NOMO-1 (cell line): ENCODE data around the gene EPB41L4B.

ENCODE experiments used
- DNase-seq, 2 experiments: peaks; one replicate each; lab custom pipeline; 2025; ENCODE audit not compliant: unreplicated experiment in 2 of 2; lab: John Stamatoyannopoulos, UW

The EPB41L4B gene

DNA sequence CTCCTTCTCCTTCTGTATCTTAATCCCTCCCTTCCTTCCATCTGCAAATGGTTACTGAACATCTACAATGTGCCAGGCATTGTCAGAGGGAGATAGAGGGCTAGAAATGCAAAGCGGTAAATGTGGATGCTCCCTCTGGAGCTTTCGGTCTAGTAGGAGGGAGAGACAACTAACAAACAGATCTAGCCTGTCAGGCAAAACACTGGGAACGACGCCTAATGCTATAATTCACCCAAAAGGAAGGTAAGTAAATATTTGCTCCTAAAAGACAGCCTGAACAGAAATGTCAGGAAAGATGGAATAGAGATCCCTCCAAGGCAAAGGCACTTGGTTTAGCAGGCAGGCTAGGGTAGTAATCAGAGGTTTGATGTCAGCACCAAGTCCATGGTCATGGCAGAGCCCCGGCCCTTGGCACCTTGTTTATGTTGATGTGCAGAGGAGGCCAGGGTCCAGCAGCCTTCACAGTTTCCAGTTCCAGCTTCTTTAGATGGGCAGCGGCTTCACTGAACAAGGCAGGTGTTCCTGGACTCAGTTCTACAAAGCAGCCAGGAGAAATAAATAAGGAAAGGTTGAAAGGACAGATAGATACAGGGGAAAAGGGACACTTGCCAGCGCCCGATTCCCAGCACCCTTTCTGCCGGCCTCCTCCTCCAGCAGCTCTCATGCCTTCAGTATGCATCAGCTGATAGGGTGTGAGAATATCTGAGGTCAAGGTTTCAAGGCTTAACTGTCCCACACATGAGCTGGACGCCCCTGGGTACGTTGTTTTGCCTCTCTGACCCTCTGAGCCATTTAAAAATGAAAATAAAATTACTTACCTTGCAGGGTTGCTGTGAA is 107.4 kb downstream of the EPB41L4B start:
- no peak for DNase-seq

DNA sequence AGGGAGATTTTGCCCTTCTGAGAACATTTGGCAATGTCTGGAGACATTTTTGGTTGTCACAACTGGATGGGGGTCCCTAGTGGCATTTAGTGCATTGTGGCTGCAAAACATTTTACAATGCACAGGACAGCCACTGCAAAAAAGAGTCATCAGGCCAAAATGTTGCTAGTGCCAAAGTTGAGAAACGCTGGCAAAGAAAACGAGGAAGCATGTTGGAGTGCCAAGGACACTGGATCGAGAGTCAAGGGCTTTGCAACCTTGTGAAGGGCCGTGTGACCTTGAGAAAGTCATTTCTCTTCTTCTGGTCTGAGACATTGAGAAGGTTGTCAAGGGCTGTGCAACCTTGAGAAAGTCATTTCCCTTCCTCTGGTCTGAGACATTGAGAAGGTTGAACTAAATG is 108.1 kb downstream of the EPB41L4B start:
- DNase-seq: no peak

DNA sequence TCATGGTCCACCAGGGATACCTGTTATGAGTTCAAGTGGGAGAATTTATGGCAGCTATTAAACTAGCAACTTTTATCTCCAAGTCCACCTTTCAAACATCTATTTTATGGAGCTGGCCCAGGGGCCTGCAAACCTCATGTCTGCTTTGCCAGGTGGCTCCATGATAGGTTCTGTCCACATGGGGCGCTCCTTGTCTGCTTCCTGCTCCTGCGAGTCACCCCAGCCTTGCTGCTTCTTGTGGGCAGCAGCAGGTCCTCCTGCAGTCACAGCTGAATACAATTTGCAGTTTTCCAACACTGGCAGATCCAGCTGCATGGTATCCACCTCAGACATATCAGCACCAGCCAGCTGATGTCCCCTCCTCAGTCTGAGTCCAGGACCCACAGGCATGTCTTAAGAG is 114.2 kb downstream of the EPB41L4B start:
- no peak for DNase-seq

DNA sequence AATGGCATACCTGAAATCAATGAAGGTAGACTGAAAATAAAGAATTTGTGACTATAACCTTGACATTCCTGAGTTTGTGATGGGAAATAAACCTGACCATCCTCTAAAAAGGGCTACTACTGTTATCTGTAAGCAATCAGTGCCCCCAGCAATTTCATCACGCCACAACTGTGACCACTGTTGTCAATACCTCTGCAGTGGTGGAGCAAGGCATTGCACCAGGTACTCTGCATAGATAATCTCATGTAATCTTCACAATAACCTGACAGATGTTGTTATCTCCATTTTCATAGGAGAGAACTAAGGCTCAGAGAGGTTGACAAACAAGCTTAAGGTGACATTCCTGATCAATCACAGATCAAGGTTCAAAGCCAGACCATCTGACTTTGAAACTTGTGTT is 115.3 kb downstream of the EPB41L4B start:
- DNase-seq: no peak

DNA sequence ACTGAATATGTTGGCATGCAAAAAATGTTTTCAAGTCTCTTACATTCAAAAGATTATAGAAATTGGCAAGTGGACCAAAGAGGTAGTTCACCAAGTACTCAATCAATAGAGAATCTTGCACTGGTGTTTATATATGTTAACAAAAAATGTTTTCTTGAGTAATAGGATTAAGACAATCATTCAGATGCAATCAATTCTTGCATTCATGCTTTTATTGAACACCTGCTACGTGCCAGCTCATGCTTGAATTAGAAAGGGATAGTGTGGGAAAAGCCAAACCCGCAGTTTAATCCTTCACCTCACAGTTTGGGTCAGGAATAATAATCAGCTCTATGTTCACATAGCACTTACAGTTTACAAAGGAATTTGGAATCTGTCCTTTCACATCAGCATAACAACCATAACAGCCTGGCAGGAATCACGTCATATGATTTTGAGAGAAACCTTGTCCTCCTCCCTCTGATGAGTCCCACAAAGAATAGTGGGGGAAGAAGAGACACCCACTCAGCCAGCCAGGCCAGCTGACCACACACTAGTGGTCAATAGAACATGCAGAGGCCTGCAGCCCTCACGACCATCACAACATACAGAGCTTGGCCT is 117.0 kb downstream of the EPB41L4B start:
- no peak for DNase-seq

DNA sequence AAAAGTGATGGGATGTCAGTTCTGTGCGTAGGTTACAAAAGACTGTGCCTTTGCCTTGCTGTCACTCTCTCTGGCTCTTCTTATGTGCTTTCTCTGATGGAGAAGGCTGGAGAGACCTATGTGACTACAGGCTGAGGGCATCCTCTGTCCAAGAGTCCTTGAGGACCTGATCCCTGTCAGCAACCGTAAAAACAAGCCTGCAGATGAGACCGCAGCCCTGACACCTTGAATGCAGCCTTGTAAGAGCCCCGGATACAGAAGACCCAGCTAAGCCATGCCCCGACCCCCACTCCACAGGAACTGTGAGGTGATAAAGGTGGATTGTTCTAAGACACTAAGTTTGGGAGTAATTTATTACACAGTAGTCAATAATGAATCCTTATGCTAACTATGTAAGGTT is 121.2 kb downstream of the EPB41L4B start:
- DNase-seq: no peak

DNA sequence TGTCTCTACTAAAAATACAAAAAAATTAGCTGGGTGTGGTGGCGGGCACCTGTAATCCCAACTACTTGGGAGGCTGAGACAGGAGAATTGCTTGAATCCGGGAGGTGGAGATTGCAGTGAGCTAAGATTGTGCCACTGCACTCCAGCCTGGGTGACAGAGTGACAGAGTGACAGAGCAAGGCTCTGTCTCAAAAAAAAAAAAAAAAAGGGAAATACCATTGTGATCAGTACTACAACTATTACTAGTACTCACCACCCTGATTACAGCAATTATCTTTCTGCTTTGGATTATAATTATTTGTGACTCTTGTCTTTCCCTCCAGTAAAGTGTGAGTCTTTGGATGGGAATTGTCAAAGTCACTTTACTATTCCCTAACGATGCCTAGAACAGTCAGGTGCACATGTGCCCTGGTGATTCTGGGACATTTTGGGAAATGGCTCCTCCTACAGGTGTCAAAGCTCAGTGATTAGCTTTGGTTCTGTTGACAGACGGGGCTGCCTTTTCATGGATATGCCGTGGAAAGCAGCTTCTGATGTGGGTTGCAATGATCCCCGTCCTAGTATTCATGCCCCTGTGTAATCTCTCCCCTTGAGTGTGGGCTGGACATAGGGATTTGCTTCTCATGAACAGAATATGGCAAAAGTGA is 122.0 kb downstream of the EPB41L4B start:
- DNase-seq: no peak

DNA sequence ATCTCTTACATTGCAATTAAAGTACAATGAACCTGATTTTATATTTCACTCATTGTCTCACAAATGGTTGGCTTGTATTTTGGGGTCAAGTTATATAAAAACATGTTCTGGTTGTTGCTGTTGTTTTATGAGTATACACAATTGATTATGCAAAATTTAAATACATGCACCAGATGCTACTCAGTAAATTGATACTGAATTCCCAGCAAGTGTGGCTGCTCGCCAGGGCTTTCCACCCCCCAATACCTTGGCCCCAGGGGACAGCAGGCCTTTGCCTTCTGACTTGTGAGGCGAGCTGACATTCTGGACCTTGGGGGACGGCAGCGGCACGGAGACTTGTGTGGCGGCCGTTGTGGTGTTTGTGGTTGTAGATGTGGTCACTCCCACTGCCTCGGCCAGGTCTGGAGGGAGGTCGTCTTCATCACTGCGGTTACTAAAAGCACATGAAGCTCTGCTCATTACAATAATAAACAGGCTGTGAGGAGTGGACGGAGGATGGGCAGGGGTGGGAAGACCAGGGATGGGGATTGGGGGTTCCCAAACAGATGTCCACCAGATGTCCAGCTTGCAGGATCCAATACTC is 126.8 kb downstream of the EPB41L4B start:
- no peak for DNase-seq

DNA sequence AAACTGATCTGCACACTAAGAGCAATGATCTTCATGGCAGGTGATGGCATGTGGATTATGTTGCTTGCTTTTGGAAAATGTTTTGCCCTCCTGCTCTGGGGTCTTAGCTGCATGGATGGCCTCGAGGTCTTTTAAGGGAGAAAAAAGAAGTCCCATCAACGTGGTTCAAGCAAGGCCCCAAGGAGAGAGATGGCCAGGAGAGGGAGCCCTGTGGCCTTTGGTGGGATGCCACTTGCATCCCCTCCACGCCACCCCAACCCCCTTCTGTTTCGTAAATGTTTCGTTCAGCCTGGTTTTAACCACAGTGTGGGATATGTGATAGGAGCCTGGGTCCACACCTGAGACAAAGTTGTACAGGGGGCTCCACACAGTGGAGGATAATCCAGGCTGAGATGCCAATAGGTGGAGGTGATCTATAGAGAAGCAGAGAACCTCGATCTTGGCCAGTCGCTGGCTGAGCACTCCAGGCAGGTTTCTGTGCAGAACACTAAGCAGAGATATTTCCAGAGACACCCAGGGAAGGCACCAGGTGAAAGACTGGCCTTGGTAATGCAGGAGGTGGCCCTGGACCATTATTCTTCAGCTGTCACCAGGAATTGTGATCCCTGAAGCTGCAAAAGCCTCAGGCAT is 128.0 kb downstream of the EPB41L4B start:
- no peak for DNase-seq

DNA sequence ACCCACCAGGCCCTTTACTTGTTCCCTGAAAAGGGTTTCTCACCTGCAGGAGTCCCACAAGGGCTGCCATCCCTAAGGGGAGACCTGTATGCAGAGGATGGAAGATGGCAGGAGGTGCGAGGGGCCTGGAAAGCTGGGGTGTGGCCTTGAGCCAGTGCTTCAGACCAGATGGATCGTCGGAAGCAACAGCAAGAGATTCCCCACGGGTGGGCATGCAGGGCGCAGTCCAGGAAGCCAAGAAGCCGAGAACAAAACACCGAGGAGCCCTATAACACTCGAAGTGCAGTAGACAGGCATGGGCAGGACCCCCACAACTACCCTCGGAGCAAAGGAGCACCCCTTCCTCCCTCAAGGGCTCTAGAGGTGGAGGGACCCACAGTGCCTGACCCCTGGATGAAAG is 129.1 kb downstream of the EPB41L4B start:
- no peak for DNase-seq

DNA sequence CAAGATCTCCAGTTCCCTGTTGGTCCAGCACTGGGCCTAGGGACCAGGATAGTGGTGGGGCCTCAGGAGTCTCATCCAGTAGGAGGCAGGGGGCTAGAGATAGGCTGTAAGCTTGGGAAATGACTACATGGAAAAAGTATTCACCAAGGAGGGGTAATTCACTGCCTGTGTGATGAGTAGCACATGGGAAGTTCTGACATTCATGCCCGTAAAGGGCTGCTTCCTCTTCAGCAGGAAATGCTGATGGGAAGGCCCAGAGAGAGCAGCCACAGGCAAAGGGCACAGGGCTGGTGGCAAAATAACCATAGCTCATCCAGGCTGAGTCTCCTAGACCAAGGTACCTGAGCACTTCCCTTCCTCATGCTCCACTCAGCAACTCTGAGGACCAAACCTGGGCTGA is 130.7 kb downstream of the EPB41L4B start:
- no peak for DNase-seq

DNA sequence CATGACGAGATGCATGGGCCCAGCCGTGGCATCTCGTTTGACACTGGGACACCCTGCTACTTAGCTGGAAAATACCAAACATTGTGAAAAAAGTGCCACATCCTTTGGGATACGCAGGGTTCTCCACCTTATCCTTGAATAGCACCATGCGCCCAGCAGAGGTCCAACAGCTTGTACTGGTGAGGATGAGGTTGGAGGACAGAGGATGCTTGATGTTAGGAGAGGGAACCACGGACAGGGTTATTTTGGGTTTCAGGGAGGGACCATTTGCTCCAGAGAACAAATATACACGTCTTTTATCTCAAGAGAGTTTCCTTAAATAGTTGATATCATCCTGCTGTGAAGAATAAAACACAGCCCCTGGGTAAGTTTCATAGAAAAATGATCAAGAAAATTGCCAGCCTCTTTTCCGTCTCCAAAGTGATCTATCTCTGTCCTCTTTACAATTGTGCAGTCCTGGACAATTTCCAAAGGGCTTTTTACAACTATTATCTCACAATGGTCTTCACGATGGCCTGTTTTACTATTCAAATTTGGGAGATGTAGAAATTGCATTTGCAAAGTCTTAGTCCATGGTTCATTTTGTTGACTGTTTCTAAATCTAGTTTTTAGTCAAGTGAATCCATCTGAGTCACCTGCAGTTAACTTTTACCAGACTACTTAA is 133.9 kb downstream of the EPB41L4B start:
- no peak for DNase-seq

DNA sequence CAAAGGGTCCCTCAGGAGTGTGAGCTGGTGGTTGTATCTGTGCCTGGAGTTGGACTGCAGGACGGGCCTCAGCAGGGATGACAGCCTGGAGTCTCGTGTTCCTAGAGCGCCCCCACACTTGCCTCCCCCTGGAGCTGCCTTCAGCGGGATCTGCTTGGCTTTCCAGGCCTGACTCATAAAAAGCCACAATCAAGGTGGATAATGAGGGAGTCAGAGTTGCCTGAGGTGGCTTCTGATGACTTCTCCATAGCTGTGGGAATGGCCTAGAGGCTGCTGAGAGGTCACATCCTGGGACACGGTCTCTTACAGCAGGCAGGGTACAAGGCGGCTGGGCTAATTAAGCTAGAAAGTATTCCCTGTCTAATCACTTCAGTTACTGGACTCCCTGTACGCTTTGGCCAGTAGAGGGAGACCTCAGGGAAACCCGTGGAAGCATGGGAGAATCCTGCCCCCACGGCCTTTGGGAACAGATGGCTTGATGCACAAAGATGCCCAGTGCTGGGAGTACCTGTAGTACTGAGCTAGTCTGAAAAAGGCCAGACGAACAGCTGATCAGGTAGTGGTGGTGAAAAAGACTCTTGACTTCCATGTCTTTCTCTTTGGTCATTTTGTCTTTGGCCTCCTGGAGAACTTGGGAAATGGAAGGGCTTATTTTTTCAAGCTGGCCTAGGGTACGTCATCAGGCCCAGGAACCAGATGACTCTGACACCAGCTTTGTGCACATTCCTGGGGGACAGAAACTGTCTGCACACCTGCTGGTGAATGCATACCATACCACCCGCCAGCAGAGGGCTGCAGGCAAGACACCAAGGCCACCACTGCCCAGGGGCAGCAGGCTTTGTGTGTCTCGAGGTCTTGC is 137.7 kb downstream of the EPB41L4B start:
- no peak for DNase-seq

DNA sequence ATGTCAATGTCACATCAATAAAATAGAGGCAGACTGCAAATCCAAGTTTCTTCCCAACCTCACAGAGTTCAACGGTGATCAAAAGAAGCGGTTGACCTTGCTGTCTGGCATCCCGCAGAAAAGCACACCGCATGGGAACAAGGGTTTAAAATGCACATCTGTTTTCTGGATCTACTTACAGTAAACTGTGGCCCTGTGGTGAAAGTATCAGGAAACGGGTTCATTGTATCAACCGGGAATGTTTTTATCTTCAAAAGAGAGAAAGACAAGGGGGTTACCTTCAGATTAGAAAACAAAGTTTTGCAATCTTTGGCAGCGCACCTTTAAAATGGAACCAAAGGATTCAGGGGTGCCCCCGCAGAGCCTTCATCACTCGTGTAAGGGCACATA is 138.3 kb downstream of the EPB41L4B start:
- no peak for DNase-seq

DNA sequence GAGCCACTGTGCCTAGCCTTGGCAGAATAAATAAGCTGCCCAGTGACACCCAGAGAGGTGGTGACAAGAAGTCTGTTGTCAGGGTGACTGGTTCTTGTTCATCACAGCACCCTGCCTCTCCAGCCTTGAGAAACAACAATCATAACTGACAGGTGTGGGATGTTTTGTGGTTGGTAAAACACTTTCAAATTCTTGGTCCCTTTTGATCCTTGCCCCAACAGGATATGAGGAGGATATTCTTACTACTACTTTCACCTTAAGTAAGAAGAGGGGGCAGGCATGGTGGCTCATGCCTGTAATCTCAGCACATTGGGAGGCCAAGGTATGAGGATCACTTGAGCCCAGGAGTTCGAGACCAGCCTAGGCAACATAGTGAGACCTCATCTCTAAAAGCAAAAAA is 139.6 kb downstream of the EPB41L4B start:
- no peak for DNase-seq

DNA sequence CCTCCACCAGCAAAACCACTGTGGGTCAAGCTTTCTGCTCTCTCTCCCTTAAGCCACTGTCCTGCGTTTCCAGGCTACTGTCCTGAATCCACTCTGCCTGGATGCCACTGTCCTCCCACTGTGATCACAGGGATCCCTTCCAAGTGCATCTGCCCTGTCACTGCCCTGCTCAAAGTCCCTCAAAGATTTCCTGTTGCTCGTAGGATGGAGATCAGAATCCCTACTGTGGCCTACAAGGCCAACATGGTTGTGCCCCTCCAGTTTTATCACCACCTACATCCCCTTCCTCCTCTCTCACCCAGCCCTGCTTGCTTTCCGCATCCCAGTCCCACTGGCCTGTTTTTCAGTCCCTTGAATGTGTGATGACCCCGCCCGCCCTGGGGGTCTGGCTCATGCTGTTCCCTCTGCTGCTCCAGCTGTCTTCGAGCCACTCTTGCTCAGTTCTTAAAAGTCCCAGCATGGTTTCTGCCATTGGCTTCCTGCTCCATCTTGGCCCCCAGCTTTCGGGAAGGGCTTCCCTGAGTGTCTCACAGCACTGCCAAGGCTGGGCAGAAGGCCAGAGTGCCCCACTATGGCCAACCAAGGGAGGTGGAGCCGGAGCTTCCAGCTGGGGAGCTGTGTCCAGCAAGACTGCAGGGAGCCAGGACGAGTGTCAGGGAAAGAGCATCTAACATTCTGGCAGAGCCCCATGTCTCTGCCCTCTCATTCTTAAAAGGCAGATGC is 140.9 kb downstream of the EPB41L4B start:
- no peak for DNase-seq

DNA sequence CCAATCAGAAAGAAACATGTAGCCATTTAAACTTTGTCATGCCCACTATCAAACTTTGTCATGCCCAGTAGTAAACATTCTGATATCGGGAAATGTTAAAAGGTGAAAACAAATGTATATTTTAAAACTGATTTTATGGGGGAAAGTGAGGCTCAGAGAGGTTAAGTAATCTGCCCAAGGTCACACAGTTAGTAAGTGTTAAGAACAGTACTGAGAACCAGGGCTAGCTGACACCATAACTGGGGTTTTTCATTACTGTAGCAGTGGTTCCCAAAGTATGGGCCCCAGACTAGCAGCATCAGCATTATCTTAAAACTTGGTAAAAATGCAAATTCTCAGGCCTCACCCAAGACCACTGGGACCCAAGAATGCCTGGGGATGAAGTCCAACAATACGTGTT is 143.9 kb downstream of the EPB41L4B start:
- no peak for DNase-seq

DNA sequence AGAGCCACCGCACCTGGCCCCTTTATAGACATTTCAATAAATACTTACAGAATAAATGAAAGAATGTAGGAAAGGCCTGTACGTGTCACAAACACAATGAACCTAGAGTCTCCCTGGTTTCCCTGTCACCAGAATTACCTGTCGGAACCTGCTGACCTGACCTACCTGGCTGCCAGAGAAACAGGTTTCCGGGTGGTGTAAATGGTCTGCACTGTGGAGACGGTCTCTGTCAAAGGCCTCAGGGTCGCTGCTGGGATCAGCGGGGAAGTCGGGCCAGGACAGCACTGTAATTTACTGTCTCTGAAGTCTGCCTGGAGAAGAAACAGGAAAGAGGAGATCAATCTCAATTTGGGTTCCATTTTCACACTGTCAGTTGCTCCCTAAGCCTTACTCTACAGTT is 144.5 kb downstream of the EPB41L4B start:
- DNase-seq: no peak

DNA sequence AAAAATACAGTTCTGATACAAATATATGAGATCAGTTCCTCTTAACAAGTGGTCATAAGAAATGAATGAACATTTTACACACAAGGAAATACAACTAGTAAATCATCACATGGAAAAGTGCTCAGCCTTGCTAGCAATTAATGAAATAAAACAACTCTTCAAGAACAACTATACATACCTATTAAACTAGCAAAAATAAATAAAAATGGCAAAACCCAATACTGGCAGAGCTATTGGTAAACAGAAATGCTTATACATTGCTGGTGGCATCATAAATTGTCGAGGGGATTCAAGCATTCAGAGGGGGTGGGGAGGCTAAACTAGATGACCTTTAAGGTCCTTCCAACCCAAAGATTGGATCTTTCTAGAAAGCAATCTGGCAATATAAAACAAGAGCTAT is 147.9 kb downstream of the EPB41L4B start:
- no peak for DNase-seq
